HL-60 (cell line): ENCODE data around the gene EHD1.

Source experiments
- DNase-seq, 2 experiments: peaks; one replicate each; pipeline ENCODE4 v3.0.0-alpha.2; 2010 to 2020; ENCODE audit warnings: low read depth in 1 of 2, low spot score in 1 of 2
- H3K27ac ChIP-seq: fragments of 250-450 bp; sonication (Bioruptor Pico); replicated peaks from 2 replicates; pipeline ENCODE4 v1.5.1; 2020; ENCODE audit warnings: mild to moderate bottlenecking, moderate library complexity
- H3K27me3 ChIP-seq: fragments of 250-450 bp; sonication (Bioruptor Pico); 2 replicates; pipeline ENCODE4 v1.5.1; 2021; ENCODE audit warnings: mild to moderate bottlenecking, moderate library complexity; ENCODE audit not compliant: insufficient read depth, poor library complexity, severe bottlenecking
- H3K4me3 ChIP-seq: replicated peaks from 2 replicates; pipeline ENCODE4 v1.5.1; 2011; ENCODE audit warnings: mild to moderate bottlenecking, control low read depth, low read length; ENCODE audit not compliant: insufficient read depth
- GABPA ChIP-seq: IDR thresholded peaks from 2 replicates; pipeline ENCODE4 v1.6.1; 2012; ENCODE audit warnings: low read depth
- POLR2AphosphoS5 ChIP-seq: IDR thresholded peaks from 2 replicates; pipeline ENCODE4 v1.6.1; 2012; ENCODE audit warnings: low read depth
- SPI1 ChIP-seq: IDR thresholded peaks from 2 replicates; pipeline ENCODE4 v1.6.1; 2012; ENCODE audit warnings: low read depth, mild to moderate bottlenecking, borderline replicate concordance
- TF ChIP-seq, protein P1 (sequence below): IDR thresholded peaks from one replicate; pipeline ENCODE4 v1.5.1; 2011; ENCODE audit warnings: low read length, control low read depth, inconsistent platforms; ENCODE audit not compliant: insufficient read depth
- TF ChIP-seq, protein P2 (sequence below): IDR thresholded peaks from 2 replicates; pipeline ENCODE4 v1.6.1; 2012; ENCODE audit warnings: low read depth; ENCODE audit not compliant: insufficient replicate concordance

EHD1 gene

DNA sequence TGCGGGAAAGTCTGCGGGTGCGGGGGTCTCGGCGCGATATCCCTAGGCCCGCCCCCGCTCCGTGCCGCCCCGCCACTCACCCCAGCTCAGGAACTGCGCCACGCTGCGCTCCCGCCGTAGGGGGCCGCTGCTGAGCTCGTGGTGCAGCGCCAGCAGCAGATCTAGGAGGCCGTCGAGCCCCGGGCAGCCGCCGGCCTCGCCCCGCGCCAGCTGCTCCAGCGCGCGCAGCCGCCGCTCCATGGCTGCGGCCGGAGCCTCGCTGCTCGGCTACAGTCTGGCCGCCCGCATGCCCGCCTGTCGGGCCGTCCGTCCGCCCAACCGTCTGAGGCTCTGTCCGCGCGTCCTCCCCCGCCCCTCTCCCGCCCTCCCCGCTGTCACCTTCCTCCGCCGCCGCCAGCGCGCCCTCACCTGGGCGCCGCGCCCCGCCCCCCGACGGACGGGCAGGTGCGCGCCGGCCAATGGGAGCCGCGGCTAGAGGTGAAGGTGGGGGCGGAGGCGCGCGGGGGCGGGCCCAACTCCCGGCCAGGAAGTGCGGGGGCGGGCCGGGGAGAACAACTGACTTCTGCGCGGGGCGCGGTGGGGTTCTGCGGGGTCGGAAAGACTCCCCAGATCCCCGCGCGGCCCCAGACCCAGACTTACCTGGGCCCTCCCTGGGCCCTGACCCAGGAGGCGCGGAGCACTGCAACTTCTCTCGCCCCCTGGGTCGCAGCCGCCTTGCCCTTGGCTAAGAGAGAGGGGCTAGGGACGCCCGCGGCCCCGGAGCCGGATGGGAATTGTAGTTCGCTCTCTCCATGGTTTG is 33.9 kb downstream of the EHD1 start, which contains the start of gene CDC42BPG:
Gene CDC42BPG, minus strand, starts transcription at position 324 of the 799 bp plus-strand sequence. Its CDS starts 84 bp downstream, at position 240.
- peak within 1 kb of the TSS; percentile 48 for H3K4me3 ChIP-seq
- no peaks in the 10 kb centered on the region for H3K27me3 ChIP-seq
- peak in 1 of 2 experiments; percentile 64 for DNase-seq
- no peak within 1 kb of the TSS for H3K27ac ChIP-seq
- no peak for TF ChIP-seq GABPA
- TF ChIP-seq, protein P1, sequence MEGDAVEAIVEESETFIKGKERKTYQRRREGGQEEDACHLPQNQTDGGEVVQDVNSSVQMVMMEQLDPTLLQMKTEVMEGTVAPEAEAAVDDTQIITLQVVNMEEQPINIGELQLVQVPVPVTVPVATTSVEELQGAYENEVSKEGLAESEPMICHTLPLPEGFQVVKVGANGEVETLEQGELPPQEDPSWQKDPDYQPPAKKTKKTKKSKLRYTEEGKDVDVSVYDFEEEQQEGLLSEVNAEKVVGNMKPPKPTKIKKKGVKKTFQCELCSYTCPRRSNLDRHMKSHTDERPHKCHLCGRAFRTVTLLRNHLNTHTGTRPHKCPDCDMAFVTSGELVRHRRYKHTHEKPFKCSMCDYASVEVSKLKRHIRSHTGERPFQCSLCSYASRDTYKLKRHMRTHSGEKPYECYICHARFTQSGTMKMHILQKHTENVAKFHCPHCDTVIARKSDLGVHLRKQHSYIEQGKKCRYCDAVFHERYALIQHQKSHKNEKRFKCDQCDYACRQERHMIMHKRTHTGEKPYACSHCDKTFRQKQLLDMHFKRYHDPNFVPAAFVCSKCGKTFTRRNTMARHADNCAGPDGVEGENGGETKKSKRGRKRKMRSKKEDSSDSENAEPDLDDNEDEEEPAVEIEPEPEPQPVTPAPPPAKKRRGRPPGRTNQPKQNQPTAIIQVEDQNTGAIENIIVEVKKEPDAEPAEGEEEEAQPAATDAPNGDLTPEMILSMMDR = peak; percentile 24

DNA sequence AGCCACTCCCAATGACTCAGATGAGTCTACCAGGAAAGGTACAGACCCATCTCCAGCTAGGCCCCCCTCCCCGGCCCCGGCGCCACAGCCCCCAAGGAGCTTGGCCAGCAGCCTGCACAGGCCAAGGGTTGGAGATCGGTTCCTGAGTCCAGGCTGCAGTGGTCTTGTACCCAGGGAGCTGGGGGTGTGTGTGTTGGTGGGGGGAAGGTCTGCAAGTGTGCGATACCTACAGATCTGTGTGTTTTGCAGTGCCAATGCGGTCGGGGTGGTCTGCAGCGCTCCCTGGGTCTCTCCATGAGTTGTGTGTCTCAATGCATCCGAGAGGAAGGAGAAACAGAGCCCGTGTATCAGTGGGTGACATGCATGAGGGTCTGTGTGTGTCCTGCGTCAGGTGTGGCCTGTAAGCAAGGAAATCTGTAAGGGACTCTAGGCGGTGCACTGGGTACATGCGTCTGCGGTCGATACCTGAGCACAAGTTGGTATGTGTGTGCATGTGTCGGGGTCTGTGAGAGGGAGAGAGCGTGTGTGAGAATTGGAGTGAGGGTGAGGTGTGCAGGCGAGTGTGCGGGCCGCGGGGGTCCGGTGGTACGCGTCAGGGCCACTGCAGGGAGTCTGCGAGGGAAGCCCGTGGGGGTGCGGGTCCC is 34.6 kb downstream of the EHD1 start:
- no peak overlapping the region for H3K27ac ChIP-seq
- TF ChIP-seq GABPA = no peak
- no peaks in the 10 kb centered on the region for H3K27me3 ChIP-seq
- H3K4me3 ChIP-seq = 0 out of 2 replicates have a peak overlapping the region, but pooled peaks have one; percentile 48
- no peak for DNase-seq

DNA sequence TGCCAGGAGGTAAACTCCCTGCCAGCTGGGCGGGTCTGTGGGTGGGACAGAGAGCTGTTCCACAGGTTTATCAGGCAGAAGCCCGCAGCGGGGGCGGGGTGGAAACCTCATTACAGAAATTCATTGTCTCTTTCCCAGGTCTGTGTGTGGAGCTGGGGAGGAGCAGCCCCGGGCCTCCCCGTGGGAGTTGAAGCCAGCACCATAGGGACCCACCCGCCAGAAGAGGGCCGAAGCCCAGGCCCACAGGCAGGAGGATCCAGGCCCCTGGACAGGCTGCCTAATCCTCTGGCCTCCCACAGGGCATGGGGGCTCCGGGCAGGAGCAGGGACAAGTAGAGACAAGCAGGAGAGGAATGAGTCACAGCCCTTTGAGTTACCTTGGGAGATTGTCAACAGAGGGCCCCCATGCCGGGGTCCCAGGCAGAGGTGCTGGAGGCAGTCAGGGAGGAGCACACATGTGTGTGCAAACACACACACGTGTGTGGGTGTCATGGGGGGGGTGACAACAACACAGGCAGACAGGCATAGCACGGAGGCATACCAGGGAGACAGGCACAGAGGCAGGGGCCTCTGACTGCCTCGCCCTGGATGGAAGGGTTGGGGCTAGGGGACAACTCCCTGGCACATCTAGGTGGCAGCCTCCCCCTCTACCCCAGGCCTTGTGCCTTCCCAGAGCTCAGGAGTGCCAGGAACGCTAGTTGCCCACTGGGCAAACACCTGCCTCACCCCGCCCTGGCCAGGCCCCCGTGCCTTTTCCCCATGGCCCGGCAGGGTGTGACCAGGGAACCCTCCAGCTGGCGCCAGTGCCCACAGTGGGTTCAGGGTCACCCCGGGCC is 35.4 kb downstream of the EHD1 start:
- Histone ChIP-seq H3K27ac (no peak overlapping the region), H3K4me3 (no peak overlapping the region), H3K27me3 (no peaks in the 10 kb centered on the region)
- DNase-seq = no peak
- TF ChIP-seq GABPA (no peak), SPI1 (no peak), POLR2AphosphoS5 (no peak)
- TF ChIP-seq, protein P2, sequence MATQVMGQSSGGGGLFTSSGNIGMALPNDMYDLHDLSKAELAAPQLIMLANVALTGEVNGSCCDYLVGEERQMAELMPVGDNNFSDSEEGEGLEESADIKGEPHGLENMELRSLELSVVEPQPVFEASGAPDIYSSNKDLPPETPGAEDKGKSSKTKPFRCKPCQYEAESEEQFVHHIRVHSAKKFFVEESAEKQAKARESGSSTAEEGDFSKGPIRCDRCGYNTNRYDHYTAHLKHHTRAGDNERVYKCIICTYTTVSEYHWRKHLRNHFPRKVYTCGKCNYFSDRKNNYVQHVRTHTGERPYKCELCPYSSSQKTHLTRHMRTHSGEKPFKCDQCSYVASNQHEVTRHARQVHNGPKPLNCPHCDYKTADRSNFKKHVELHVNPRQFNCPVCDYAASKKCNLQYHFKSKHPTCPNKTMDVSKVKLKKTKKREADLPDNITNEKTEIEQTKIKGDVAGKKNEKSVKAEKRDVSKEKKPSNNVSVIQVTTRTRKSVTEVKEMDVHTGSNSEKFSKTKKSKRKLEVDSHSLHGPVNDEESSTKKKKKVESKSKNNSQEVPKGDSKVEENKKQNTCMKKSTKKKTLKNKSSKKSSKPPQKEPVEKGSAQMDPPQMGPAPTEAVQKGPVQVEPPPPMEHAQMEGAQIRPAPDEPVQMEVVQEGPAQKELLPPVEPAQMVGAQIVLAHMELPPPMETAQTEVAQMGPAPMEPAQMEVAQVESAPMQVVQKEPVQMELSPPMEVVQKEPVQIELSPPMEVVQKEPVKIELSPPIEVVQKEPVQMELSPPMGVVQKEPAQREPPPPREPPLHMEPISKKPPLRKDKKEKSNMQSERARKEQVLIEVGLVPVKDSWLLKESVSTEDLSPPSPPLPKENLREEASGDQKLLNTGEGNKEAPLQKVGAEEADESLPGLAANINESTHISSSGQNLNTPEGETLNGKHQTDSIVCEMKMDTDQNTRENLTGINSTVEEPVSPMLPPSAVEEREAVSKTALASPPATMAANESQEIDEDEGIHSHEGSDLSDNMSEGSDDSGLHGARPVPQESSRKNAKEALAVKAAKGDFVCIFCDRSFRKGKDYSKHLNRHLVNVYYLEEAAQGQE = no peak
- TF ChIP-seq, protein P1 = no peak

DNA sequence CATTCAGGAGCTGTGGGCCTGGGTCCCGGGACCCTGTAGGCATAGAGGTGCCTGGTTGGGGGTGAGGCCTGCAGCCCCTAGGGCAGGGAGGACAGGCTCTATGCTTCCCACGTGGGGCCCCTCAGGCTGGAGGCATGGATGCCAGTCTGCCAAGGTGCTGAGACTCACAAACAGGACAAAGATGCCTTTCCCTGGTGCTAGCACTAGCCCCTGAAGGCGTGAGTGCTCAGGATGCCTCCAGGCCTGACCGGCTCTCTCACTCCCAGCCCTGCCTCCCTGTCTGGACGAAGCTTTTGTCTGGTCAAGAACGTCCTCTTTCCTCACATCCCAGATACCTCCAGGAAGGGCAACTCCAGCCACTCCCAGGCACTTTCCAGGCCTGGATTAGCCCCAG is 36.1 kb downstream of the EHD1 start:
- TF ChIP-seq, protein P2 = no peak
- TF ChIP-seq GABPA (no peak), SPI1 (no peak), POLR2AphosphoS5 (no peak)
- TF ChIP-seq, protein P1 = no peak
- H3K27me3 ChIP-seq = no peaks in the 10 kb centered on the region
- no peak overlapping the region for H3K27ac ChIP-seq
- no peak for DNase-seq
- H3K4me3 ChIP-seq = no peak overlapping the region
